Limb (tissue), 2 donors: ENCODE results near the gene SREBF1.

Experiments used
- DNase-seq, 2 donors: peaks; one replicate each; pipeline ENCODE4 v3.0.0-alpha.2; 2016; ENCODE audit errors: extremely low spot score in 2 of 2

Gene SREBF1

DNA sequence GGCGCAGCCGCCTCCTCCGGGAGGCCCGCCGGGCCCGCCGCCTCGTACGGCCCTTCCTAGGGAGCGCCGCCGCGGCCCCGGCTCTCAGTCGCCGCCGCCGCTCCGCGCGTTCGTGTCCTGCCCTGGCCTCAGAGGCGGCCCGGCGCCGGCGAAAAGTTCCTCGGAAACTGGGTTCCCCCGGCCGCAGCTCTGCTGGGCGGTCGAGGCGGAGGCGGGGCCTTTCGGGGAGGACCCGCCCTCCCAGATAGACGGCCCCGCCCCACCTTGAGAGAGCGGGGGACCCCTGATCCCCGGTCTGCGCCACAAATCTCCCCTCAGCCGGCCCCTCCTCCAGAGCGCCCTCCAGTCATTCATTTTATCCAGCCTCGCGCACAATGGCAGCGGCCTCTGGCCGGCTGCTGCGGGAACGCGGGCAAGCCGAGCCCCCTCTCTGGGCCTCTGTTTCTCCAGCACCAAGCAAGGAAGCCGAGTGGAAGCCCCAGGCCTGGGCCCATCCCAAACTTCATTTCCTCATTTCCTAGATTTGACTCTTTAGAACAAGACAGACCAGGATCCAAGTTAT is at the start of gene SREBF1:
Gene SREBF1 (minus strand): TSS at position 169 of the 562 bp plus-strand sequence. CDS start 169 bp downstream, outside the sequence.
- peak; percentile 60 to 78 for DNase-seq

DNA sequence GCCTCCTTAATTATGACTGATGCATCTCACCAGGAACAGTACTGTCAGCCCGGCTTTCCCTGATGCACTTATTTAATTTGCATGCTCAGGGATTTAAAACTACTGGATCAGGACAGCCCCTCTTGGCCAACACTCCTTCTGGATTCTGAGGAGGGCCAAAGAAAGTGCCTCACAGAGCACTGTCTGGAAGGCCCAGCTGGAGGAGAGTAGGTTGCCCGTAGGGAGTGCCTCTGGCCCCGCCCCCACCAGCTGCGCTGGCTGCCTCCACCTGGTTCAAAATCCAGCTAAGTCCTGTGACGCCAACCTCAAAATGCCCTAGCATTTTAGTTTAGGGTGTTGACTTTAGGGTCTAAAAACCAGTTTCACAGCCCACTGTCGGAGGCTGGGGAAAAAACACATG is 49.4 kb upstream of the SREBF1 start:
- peak; percentile 50 to 59 for DNase-seq

DNA sequence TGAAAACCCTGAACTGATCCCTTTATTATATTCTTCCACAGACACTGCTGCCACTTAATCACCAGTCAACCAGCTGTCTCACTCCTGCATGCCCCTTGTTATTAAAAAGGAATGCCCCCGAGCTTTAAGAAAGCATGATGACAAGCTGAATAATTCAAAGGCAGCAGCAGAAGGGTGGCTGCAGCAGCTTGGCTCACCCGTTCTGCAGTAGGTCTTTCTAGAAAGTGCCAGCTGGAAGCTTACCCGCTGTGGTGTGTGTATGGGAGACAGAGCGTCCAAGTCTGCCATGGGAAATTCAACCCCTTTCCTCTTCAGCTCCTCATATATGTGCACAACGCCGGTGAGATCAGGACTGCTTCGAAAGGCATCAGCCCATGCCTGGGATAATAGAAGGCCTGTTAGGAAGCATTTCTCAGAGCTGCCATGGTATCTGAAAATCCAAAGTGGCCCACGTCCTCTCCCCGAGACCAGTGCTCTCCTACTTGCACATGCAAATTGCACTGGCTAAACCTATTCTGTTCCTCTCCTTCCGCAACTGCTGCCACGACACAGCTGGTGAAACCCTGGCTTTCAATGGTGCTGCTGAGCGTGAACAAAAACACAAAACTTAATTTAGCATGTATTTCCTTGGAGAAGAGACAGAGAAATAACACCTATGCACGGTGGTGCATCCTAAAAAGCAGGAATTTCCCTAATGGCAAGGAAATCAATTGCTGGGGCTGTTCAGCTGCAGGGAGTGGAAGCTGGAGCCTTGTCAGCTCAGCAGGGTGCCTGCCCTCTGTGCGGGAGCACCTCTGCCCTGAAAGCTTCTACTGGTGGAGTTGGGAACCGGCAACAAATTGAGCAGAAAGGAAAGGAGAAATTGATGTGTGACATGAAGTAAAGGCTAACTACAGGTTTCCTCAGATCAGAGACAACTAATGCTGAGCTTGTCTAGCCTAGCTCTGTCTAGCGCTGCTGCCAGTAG is 47.9 kb upstream of the SREBF1 start:
- DNase-seq, result no peak

DNA sequence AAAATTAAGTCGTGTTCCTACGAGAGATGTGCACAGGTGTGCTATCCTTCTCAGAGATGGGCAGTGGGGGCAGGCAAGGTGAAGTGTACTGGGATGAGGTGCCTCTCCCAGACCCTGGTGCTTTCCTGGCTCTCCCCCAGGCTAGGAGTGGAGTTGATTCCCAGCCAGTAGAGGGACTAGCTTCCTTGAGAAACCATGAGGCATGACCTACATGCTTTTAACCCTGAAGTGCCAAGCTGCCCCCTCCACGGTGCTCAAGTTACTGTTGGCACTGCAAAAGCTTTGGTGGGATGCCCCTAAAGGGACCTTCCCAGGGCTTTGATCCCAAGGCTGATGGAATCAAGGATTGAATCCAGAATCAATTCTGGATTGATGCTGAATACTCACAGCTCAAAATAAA is 47.0 kb upstream of the SREBF1 start:
- no peak for DNase-seq

DNA sequence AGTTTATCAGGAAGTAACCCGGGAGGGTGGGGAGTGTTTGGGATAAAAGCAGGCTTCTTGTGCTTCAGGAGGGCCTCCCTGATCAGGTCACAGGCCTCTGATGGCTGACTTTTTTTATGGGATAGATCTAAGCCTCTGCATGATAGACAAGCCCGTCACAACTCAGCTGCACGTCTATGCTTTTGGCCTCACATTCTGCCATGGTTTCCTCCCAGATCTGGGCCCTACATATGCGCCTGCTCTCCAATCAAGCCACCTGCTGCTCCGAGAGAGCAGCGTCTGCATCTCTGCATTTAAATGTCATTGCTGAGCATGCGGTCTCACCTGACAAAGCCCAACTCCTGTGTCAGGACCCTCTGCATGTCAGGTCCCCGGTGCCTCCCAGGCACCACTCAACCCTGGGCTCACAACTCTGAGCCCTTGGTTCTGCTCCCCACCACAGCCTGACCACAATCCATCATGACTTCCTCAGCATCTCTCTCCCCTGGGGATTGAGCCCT is 45.3 kb upstream of the SREBF1 start:
- no peak for DNase-seq

DNA sequence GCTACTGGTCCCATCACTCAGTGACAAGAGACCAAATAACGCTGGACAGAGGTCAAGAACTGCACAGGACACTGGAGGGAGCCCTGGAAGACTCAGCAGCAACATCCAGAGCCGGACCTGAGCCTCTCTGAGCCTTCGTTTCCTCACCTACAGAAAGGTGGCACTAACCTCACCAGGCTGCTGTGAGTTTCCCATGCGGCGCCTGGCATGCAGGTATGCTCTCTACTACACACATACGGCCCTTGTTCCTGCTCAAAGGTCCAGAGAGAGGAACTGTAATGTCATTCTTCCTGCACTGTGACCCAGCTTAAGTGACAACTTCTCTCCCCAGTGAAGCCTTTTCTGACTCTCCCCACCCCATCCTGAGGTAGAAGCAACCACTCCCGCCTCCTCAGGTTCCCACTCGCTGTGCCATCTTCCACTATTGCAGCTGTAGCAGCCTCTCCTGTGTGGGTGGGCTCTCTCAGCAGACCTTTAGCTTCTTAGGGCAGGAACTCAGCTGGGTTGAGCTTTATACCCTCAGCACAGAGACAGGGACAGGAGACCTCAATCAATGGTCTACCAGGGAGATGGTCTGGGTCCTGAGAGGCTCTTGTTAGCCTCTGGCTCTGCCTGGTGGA is 43.9 kb upstream of the SREBF1 start:
- DNase-seq, result no peak

DNA sequence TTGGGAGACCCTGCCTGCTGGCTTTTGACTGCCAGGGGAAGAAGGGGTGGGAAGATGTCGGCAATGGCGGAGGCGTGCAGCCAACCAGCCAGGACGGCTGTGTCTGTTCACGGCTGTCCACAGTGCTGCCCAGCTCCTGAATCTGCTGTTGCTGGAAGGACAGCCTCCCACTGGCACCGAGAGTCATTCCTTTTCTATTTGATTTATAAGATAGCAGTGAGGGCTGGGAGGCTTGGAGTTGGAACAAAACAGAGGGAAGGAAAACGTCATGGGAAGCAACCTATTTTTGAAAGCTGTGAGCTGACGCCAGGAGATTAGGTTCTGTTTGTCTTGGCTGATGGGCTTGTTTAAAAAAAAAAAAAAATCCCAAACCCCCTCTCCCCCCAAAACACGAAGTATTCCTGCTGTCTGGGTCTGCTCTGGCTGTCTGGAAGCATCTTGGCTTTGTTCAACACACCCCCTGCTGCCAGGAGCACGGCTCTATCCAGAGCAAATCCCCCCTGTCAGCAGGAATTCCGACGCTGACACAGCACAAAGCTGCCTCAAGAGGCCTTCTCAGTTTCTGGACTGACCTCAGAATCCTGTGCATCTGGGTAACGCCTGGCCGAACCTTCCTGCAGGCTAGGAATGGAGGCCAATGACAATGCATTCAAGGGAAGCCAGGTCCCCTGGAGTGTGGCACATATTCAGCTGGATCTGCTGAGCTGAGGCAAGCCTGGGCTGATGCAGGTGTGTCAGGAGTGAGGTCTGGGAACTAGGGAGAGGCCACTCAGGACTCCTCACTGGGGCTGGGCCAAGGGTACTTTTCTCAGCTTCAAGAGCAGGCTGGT is 41.0 kb upstream of the SREBF1 start:
- DNase-seq, result peak; percentile 82 to 83

DNA sequence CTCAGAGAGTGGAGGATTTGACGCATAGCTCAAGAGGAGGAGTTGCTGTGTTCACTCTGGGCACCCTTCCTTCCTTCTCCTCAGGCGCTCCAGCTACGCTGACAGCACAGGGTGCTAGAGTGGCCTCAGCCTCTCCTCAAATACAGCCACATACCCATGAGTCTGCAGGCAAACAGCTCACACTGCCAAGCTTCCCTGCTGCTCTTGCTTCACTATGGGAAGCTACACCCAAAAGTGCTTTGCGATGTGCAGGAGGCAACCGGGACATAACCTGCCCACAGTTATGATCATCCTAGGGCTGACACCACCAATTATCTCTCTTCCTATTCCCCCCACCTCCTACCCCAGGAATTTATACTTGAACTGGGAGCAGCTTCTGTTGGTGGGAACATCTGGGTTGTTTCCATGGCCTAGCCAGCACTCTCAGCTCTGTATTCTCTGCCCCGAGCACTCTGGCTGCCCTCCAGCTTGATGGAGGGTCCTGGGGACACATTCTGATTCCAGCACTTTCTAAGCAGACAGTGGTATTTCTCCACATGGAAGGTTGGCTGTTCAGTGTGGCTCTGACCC is 40.3 kb upstream of the SREBF1 start:
- DNase-seq, result peak in 1 of 2 donors; percentile 58

DNA sequence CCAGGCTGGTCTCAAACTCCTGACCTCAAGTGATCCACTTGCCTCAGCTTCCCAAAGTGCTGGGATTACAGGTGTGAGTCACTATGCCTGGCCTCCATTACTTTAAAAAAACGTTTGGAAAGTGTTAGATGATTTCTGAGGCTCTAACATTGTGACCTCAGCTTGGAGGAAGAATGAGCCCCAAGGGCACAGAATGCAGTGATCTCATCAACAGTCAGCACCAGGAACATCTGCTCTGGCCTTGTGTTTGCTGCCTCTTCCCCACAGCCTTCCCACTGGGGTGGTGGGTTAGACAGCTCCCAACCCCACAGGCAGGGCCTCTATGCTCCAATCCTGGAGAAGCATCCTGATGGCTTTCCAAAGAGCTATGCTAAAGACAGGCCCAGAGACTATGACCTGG is 37.7 kb upstream of the SREBF1 start:
- no peak for DNase-seq

DNA sequence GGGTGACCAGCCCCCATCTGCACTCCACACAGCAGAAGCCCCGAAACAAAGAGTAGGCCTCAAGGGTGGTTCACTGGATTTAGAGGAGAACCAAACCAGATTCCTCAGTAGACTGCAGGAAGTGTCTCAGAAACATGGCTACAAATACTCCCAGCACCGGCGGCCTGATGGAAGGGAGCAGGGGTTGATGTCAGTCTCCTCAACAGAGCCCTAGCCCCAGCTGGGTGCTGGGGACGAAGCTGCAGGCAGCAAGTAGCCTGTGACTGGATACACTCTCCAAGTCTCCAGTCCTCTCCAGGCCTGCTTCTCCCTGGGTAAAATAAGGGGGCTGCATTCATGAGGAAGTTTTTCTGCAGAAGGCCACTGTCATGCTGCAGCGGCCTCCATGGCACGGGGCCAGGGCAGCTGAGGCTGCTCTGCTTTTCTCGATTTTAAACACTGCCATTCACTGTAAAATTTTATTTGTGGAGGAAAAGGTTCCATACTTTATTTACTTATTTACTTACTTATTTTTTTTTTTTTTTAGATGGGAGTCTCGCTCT is 36.7 kb upstream of the SREBF1 start:
- DNase-seq, result no peak

DNA sequence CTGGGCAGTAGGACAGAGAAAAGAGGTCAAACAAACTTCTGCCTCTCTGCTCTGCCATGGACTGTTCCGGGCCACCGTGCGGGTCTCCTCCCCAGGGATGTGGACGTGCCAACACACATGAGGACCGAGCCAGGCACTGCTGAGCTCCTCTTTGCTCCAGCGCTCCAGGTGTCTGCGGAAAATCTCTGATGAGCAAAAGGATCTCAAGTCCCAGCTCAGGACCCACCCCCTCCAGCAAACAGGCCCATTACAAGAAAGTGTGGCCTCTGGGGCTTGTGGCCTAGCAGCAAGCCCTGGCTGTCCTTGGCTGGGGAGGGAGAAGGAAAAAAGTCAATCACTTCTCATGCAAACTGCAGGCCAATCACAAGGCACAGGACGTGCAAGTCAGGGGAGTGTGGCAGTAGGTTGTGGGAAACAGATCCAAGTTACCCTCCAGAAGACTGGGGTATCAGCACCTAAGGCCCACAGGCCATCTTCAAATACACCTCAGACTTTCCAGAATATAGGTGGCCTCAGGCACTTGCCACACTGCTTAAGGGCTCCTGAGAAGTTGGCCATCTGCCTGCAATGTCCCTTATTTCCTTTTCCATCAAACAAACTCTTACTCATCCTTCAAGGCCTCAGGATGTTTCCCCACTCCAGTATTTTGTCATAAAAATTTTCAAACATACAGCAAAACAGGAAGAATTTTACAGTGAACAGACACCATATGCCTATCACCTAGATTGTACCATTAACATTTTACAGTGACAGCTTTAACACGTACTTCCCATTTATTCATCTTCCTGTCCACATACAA is 36.0 kb upstream of the SREBF1 start:
- no peak for DNase-seq

DNA sequence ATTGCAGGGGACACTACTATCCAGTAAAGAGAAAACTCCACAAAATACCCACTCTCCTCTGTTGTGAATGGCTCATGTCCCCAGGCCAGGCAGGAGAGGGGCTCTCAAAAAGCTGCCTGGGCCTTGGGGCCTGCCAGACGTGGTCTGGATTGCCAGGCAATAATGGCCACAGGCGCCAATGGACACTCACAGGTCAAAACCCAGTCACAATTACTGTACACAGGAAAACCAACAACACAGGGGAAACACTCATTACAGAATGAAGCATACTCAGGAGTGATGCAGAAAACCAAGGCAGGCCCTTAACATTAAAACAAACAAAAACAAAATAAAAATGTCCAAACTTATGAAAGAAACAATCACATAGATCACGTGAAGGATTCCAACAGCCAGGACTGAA is 35.1 kb upstream of the SREBF1 start:
- no peak for DNase-seq

DNA sequence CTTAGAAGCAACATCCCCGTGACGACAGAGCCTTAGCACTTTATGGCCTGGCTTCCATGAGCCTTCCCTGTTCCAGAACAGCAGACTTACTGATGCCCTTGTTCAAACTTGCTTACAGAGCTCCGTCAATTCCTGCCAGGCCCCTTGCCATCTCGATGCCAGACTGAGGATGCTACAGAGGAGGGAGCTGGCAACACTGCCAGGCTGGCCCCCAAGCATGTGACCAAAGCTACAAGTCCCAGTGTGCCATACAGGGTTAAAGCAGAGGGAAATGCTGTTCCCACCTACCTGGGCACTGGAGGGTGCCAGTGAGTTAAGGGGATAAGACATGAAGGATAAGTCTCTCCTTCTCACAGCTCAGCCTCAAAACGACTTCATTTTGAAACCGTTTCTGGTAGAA is 33.5 kb upstream of the SREBF1 start:
- no peak for DNase-seq

DNA sequence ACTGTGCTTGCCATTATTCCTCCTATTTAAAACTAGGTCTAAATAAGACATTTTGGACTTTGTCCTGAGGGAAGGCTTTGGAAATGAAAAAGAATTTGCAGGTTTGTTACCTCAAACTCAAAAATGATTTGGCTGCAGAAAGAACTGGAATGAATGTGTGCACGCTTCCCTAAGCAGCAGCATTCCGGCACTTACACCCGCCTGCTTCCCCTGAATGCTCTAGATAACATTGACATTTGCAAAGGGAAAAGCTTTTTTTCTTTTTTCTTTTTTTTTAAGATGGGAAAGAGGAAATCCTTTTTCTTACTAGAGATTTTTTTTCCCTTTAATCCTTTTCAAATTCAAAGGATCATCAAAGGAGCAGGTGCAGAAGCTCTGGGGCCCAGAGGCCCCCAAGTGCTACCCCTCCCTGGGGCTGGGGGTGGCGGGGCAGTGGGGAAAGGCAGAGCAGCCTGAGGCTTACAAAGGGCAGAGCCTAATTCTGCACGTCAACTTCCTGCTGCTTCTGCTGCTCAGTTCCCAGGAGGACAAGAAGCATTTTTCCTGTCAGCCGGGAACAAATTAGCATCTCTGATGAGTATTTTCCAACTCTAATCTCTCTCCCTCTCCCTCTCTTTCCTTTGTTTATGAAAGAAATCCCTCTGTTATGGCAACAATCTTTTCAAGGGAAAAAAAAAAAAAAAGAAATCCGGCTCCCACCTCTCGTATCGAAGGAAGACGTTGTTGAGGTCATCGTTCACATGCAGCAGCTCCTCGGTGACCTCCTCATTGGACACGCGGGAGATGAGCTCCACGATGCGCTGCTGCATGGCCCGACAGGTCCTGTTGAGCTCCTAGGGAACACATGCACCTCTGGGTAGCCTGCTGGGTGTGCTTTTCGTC is 32.1 kb upstream of the SREBF1 start:
- DNase-seq, result peak in 1 of 2 donors; percentile 53

DNA sequence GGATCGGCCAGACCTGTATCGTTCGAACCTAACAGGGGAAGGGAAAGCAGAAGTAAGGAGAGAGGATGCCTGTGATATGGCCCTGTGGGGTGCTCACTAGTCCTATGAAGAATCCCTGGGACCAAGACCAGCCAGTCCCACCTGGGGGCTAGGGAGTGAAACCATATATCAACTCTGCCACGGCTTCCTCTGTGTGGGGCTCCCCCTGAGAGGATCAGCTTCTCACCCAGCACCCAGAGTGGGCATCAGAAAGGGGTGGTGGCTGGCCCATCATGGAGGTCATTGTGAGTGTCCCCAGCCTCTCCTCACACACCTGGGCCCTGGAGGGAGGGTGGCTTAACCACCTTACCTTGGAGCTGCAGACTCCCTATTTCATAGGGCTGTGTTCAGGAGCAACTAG is 30.1 kb upstream of the SREBF1 start:
- DNase-seq, result no peak

DNA sequence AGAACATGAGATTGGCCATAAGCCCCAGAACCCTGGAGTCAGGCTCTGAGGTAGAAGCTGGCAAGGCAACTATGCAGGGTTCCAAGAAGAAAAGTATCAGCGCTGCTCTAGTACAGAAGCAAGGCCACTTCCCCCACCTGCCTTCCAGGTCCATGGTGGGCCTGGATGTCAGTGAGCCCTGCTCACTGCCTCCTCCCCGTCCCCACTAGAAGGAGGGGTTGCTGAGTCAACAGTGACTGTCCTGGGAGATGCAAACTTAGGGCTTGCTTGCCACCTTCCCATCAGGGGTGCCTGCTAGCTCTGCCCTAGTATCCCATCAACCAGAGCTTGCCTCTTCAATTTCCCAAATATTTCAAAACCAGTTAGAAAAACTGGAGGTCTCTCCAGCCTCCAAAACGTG is 29.6 kb upstream of the SREBF1 start:
- DNase-seq, result no peak

DNA sequence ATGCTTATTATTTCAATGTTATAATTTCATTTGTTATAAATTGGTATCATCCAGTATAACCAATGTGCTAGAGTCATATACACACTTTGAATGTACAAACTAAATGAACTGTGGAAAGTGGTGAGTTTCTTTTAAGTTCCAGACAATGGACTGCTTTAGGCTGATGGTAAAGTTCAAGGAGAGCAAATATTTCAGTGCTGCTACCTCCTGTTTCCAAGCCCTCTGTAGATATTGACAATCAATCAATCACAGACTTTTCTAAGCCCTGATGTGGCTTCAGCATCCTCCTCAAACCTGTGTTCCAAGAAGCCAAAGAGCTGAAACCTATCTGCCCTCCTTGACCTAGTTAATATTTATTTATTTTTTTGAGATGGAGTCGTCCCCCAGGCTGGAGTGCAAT is 28.2 kb upstream of the SREBF1 start:
- no peak for DNase-seq

DNA sequence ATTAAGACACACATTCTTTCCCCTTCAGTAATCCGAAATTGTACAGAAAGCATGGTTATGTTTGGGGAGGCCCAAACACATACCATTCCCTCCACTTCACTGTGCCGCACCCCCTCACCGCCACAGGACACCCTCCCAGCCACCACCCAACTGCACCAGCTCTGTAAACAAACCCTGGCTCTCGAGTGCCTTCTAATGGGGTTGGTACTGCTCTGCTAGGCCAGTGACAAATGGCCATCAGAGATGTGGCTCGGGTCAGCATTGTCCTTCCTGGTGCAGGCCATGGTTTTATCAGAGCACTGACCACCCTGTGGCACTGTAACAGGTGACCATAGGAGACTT is 24.0 kb upstream of the SREBF1 start:
- DNase-seq, result no peak
